Upper lobe of left lung (tissue), 4 donors: ENCODE data around the gene PDGFC.

Source experiments
- CTCF ChIP-seq, 6 experiments: fragments of 450-650 bp in 4 of 6; fragments of 200-600 bp in 2 of 6; sonication (generic) in 2 of 6; IDR thresholded peaks; one replicate each; pipeline ENCODE4 v1.5.1; 2016 to 2019; ENCODE audit warnings: antibody characterized with exemption in 6 of 6
- POLR2AphosphoS5 ChIP-seq, 2 donors: sonication (generic); formaldehyde crosslinking; IDR thresholded peaks; one replicate each; pipeline ENCODE4 v1.5.1; 2017; ENCODE audit warnings: antibody characterized with exemption in 2 of 2

DNA sequence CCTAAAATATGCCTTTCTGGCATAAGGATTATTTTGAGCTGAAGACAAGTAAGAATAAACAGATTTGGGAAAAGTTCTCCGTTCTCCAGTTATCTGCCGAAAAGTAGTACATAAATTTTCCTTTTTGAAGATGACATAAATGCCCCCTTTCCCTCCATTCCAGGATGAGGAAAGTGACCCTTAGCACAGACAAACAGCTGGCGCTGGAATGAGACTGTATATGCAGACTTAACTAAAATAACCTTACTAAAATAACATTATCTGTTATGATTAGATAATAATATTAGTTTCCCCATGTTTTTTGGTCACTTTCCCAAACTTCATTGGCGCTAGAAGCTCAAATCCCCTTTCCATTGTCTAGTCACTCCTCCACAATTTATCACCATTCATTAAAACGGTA, 21.5 kb downstream of the PDGFC start:
- no peak for TF ChIP-seq CTCF (IDR thresholded peaks at IDR 0.05)
- TF ChIP-seq POLR2AphosphoS5 (IDR thresholded peaks at IDR 0.05): no peak
